Activated CD8-positive, alpha-beta memory T cell treated with anti-CD3 and anti-CD28 coated beads for 36 hours (primary cell): Measurements from ENCODE around the gene SGK1. TPM values are rescaled to one million over a fixed set of nuclear protein-coding genes. Genes with fewer than 3 reads are reported as not detected.

Experiments
- CTCF ChIA-PET: fragments of 350-600 bp; sonication (Branson Sonifier 250); formaldehyde crosslinking; loops from one replicate; lab custom pipeline; 2021; ENCODE audit warnings: antibody characterized with exemption; lab: Charles Lee
- POLR2A ChIA-PET: fragments of 350-600 bp; sonication (Branson Sonifier 250); formaldehyde crosslinking; loops from one replicate; lab custom pipeline; 2021; ENCODE audit warnings: antibody characterized with exemption; lab: Charles Lee
- total RNA-seq, 2 experiments: library from RNA; stranded (reverse); gene quantifications; one replicate each; pipeline ENCODE4 v1.2.3, GENCODE V29; 2021

Gene SGK1
- 10 to 100 TPM; 55.8 to 60.2 TPM for total RNA-seq

- CTCF ChIA-PET: interaction anchor here (0.5 kb wide), 1 partner anchor 64 kb away, joined by 3 read pairs; no protein-coding TSS in a partner anchor
- POLR2A ChIA-PET: interaction anchor here (0.6 kb wide), 1 partner anchor 29 kb away, joined by 3 read pairs; no protein-coding TSS in a partner anchor
These were observed at the start of gene SGK1 for GRCh38 chr6:134317471-134318131. Gene SGK1, minus strand, starts transcription at chr6:134318112. Its CDS starts 652 bp downstream, at chr6:134317460.

GRCh38 chr6:134363323-134364039 lies 45.6 kb upstream of the SGK1 start:
- ChIA-PET CTCF (interaction anchor here (0.9 kb wide), 1 partner anchor 279 kb away, joined by 3 read pairs; no protein-coding TSS in a partner anchor), POLR2A (no interaction called here)

- ChIA-PET POLR2A (no interaction called here), CTCF (no interaction called here)
These were observed 43.1 kb upstream of the SGK1 start for GRCh38 chr6:134361011-134361410.

- ChIA-PET CTCF (no interaction called here), POLR2A (no interaction called here)
These were observed 41.4 kb upstream of the SGK1 start for GRCh38 chr6:134359302-134359701.

GRCh38 chr6:134358320-134358719 lies 40.4 kb upstream of the SGK1 start:
- ChIA-PET CTCF (no interaction called here), POLR2A (no interaction called here)

- ChIA-PET CTCF (no interaction called here), POLR2A (no interaction called here)
These were observed 39.1 kb upstream of the SGK1 start for GRCh38 chr6:134357022-134357487.

- POLR2A ChIA-PET: no interaction called here
- CTCF ChIA-PET: no interaction called here
These were observed 38.5 kb upstream of the SGK1 start for GRCh38 chr6:134356405-134356804.

GRCh38 chr6:134352786-134353480 lies 35.0 kb upstream of the SGK1 start:
- CTCF ChIA-PET: interaction anchor here (0.7 to 1.2 kb wide), 2 partner anchors 16 to 288 kb away, joined by 3 to 4 read pairs; no protein-coding TSS in a partner anchor
- POLR2A ChIA-PET: interaction anchor here (0.5 kb wide), 1 partner anchor 124 kb away, joined by 3 read pairs; no protein-coding TSS in a partner anchor

GRCh38 chr6:134351615-134352474 lies 33.9 kb upstream of the SGK1 start:
- CTCF ChIA-PET: interaction anchor here (0.7 to 1.2 kb wide), 4 partner anchors 17 to 289 kb away, joined by 3 to 4 read pairs (median 3); no protein-coding TSS in a partner anchor
- POLR2A ChIA-PET: interaction anchor here (0.5 kb wide), 1 partner anchor 123 kb away, joined by 3 read pairs; no protein-coding TSS in a partner anchor

GRCh38 chr6:134347885-134348805 lies 30.2 kb upstream of the SGK1 start:
- ChIA-PET POLR2A (no interaction called here), CTCF (no interaction called here)

GRCh38 chr6:134346932-134347545 lies 29.1 kb upstream of the SGK1 start:
- ChIA-PET POLR2A (no interaction called here), CTCF (interaction anchor here (1.0 kb wide), 1 partner anchor 29 kb away, joined by 3 read pairs; no protein-coding TSS in a partner anchor)

- ChIA-PET POLR2A (no interaction called here), CTCF (no interaction called here)
These were observed 27.9 kb upstream of the SGK1 start for GRCh38 chr6:134345789-134346188.

- ChIA-PET POLR2A (no interaction called here), CTCF (no interaction called here)
These were observed 25.2 kb upstream of the SGK1 start for GRCh38 chr6:134343066-134343465.

GRCh38 chr6:134341999-134342567 lies 24.2 kb upstream of the SGK1 start:
- CTCF ChIA-PET: no interaction called here
- POLR2A ChIA-PET: no interaction called here

GRCh38 chr6:134340179-134340975 lies 22.5 kb upstream of the SGK1 start:
- ChIA-PET POLR2A (no interaction called here), CTCF (no interaction called here)

GRCh38 chr6:134339216-134339615 lies 21.3 kb upstream of the SGK1 start:
- POLR2A ChIA-PET: no interaction called here

More at GRCh38 chr6:134339216-134339615, 21.3 kb upstream of the SGK1 start:
- CTCF ChIA-PET: interaction anchor here (0.7 kb wide), 1 partner anchor 36 kb away, joined by 3 read pairs; no protein-coding TSS in a partner anchor
